Measurements from ENCODE around the gene LPA.

DNA sequence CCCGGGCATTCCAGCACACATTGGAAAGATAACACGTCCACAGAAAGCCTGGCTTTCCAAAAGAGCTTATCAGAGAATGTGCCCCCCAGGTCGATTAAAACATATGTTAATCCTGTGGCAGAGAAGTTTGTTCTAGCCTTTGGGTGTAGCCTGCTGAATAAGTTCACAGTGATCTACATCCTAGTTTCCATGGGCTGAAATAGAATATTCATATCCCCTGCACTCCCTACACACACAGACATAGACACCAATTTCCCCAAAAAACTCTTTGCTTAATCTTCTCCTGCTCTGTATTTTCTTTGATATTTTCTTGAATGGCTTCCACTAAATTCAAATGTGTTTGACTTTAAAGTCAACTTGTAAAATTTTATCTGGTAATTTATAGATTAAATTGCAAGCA is 1.6 kb downstream of the LPA start:
- TF ChIP-seq ZBTB7A (IDR thresholded peaks at IDR 0.05; ENCODE audit: low read depth), result no peak
- TF ChIP-seq CREB1 (IDR thresholded peaks at IDR 0.05; ENCODE audit: low read depth), result no peak

Data from Ishikawa (cell line).